Vagina (tissue), 2 donors: Measurements from ENCODE around the gene PTPRA. TPM values are rescaled to one million over a fixed set of nuclear protein-coding genes. Genes with fewer than 3 reads are reported as not detected.

Experiments
- DNase-seq, 2 donors: peaks; one replicate each; pipeline ENCODE4 v3.0.0-alpha.2; 2017; ENCODE audit errors: extremely low spot score in 2 of 2
- H3K27ac ChIP-seq: fragments of 200-600 bp; sonication (generic); one replicate; pipeline ENCODE4 v1.5.1; 2019
- H3K27me3 ChIP-seq: fragments of 200-600 bp; sonication (generic); one replicate; pipeline ENCODE4 v1.5.1; 2019
- H3K36me3 ChIP-seq, 2 donors: fragments of 200-600 bp; sonication (generic); one replicate each; pipeline ENCODE4 v1.5.1; 2017 to 2019
- H3K4me1 ChIP-seq: fragments of 200-600 bp; sonication (generic); one replicate; pipeline ENCODE4 v1.5.1; 2019
- H3K4me3 ChIP-seq, 2 donors: fragments of 200-600 bp; sonication (generic); 1 replicate in 1 of 2; 2 replicates in 1 of 2; pipeline ENCODE4 v1.5.1; 2016 to 2019
- H3K9me3 ChIP-seq: fragments of 200-600 bp; sonication (generic); one replicate; pipeline ENCODE4 v1.5.1; 2019
- CTCF ChIP-seq, 3 experiments: fragments of 450-650 bp in 2 of 3; fragments of 200-600 bp in 1 of 3; sonication (generic) in 1 of 3; IDR thresholded peaks; one replicate each; pipeline ENCODE4 v1.5.1; 2017 to 2019; ENCODE audit warnings: antibody characterized with exemption in 3 of 3, mild to moderate bottlenecking in 2 of 3, moderate library complexity in 2 of 3
- POLR2A ChIP-seq, 2 donors: fragments of 450-650 bp; IDR thresholded peaks; one replicate each; pipeline ENCODE4 v1.6.1; 2017; ENCODE audit warnings: antibody characterized with exemption in 2 of 2, mild to moderate bottlenecking in 2 of 2, moderate library complexity in 2 of 2
- POLR2AphosphoS5 ChIP-seq, 2 donors: sonication (generic); formaldehyde crosslinking; IDR thresholded peaks; one replicate each; pipeline ENCODE4 v1.9.0; 2017; ENCODE audit warnings: antibody characterized with exemption in 2 of 2, mild to moderate bottlenecking in 2 of 2, low read depth in 1 of 2; ENCODE audit not compliant: insufficient read depth in 1 of 2
- intact Hi-C: fragments of 100-400 bp; cut with DNase I; formaldehyde crosslinking; loops from one replicate; pipeline ENCODE4 v1.15.1; 2023
- total RNA-seq: library from RNA; depleted of rRNA; stranded (reverse); fragments of >200 nt; gene quantifications from one replicate; pipeline ENCODE4 v1.2.3, GENCODE V29; 2016

PTPRA gene
- total RNA-seq, 1 donor from 2014 or later = 45.7 TPM

GRCh38 chr20:2987861-2988260 is 114.6 kb downstream of the PTPRA start:
- Histone ChIP-seq H3K27ac (no peak overlapping the region), H3K36me3 (peaks cover 0 to 55% of the 10 kb centered on the region in 2 donors), H3K27me3 (no peaks in the 10 kb centered on the region), H3K4me3 (no peak overlapping the region), H3K4me1 (no peaks in the 10 kb centered on the region), H3K9me3 (no peaks in the 10 kb centered on the region)
- intact Hi-C loops = no loop called here
- TF ChIP-seq POLR2A (IDR thresholded peaks at IDR 0.05) = no peak
- TF ChIP-seq CTCF (IDR thresholded peaks at IDR 0.05) = no peak
- no peak for TF ChIP-seq POLR2AphosphoS5 (IDR thresholded peaks at IDR 0.05; ENCODE audit: insufficient read depth in 1 of 2, low read depth in 1 of 2)
- DNase-seq = no peak

- Histone ChIP-seq H3K27ac (no peak overlapping the region), H3K36me3 (peaks cover 0 to 52% of the 10 kb centered on the region in 2 donors), H3K27me3 (no peaks in the 10 kb centered on the region), H3K9me3 (no peaks in the 10 kb centered on the region), H3K4me1 (no peaks in the 10 kb centered on the region), H3K4me3 (no peak overlapping the region)
- DNase-seq = no peak
- intact Hi-C loops = no loop called here
- TF ChIP-seq CTCF (IDR thresholded peaks at IDR 0.05) = no peak
- TF ChIP-seq POLR2AphosphoS5 (IDR thresholded peaks at IDR 0.05; ENCODE audit: insufficient read depth in 1 of 2, low read depth in 1 of 2) = no peak
- TF ChIP-seq POLR2A (IDR thresholded peaks at IDR 0.05) = no peak
Observed at GRCh38 chr20:2991532-2991931, 118.3 kb downstream of the PTPRA start.

GRCh38 chr20:2993250-2993649 is 120.0 kb downstream of the PTPRA start:
- intact Hi-C loops = no loop called here
- H3K27ac ChIP-seq = no peak overlapping the region
- DNase-seq = no peak
- no peaks in the 10 kb centered on the region for H3K9me3 ChIP-seq
- no peak overlapping the region for H3K4me3 ChIP-seq
- H3K27me3 ChIP-seq = no peaks in the 10 kb centered on the region
- no peak for TF ChIP-seq POLR2A (IDR thresholded peaks at IDR 0.05)
- TF ChIP-seq POLR2AphosphoS5 (IDR thresholded peaks at IDR 0.05; ENCODE audit: insufficient read depth in 1 of 2, low read depth in 1 of 2) = no peak
- no peak for TF ChIP-seq CTCF (IDR thresholded peaks at IDR 0.05)
- peaks cover 0 to 40% of the 10 kb centered on the region in 2 donors for H3K36me3 ChIP-seq
- no peaks in the 10 kb centered on the region for H3K4me1 ChIP-seq

- Histone ChIP-seq H3K36me3 (peaks cover 0 to 17% of the 10 kb centered on the region in 2 donors), H3K4me1 (no peaks in the 10 kb centered on the region), H3K27me3 (no peaks in the 10 kb centered on the region), H3K27ac (no peak overlapping the region), H3K9me3 (no peaks in the 10 kb centered on the region), H3K4me3 (no peak overlapping the region)
- no peak for DNase-seq
- TF ChIP-seq POLR2A (IDR thresholded peaks at IDR 0.05) = no peak
- no peak for TF ChIP-seq CTCF (IDR thresholded peaks at IDR 0.05)
- TF ChIP-seq POLR2AphosphoS5 (IDR thresholded peaks at IDR 0.05; ENCODE audit: insufficient read depth in 1 of 2, low read depth in 1 of 2) = no peak
- intact Hi-C loops = no loop called here
Observed at GRCh38 chr20:2995796-2996195, 122.5 kb downstream of the PTPRA start.

- Histone ChIP-seq H3K4me3 (no peak overlapping the region), H3K9me3 (no peaks in the 10 kb centered on the region), H3K4me1 (no peaks in the 10 kb centered on the region), H3K27me3 (no peaks in the 10 kb centered on the region), H3K27ac (no peak overlapping the region), H3K36me3 (peaks cover 0 to 4% of the 10 kb centered on the region in 2 donors)
- intact Hi-C loops = no loop called here
- DNase-seq = no peak
- no peak for TF ChIP-seq POLR2AphosphoS5 (IDR thresholded peaks at IDR 0.05; ENCODE audit: insufficient read depth in 1 of 2, low read depth in 1 of 2)
- TF ChIP-seq CTCF (IDR thresholded peaks at IDR 0.05) = no peak
- no peak for TF ChIP-seq POLR2A (IDR thresholded peaks at IDR 0.05)
Observed at GRCh38 chr20:2998728-2999127, 125.4 kb downstream of the PTPRA start.
